Fibroblast of the aortic adventitia (primary cell): ENCODE data around the gene COL23A1. TPM values are rescaled to one million over a fixed set of nuclear protein-coding genes. Genes with fewer than 3 reads are reported as not detected.

Experiments used
- DNase-seq: peaks from one replicate; pipeline ENCODE4 v3.0.0-alpha.2; 2010; ENCODE audit warnings: low read depth
- H3K4me3 ChIP-seq: 2 replicates; pipeline ENCODE4 v1.5.1; 2011; ENCODE audit warnings: low read depth, mild to moderate bottlenecking, control low read depth, low read length, moderate library complexity
- total RNA-seq: library from RNA; depleted of rRNA; stranded (reverse); fragments of >200 nt; gene quantifications from 2 replicates; pipeline ENCODE4 v1.2.3, GENCODE V29; 2012; ENCODE audit warnings: low replicate concordance
- TF ChIP-seq, protein P1 (sequence below): IDR thresholded peaks from 2 replicates; pipeline ENCODE4 v1.5.1; 2011; ENCODE audit warnings: mild to moderate bottlenecking, low read length, control low read depth, inconsistent platforms; ENCODE audit not compliant: insufficient read depth

Gene COL23A1
- total RNA-seq, 1 donor = not detected

- TF ChIP-seq, protein P1, sequence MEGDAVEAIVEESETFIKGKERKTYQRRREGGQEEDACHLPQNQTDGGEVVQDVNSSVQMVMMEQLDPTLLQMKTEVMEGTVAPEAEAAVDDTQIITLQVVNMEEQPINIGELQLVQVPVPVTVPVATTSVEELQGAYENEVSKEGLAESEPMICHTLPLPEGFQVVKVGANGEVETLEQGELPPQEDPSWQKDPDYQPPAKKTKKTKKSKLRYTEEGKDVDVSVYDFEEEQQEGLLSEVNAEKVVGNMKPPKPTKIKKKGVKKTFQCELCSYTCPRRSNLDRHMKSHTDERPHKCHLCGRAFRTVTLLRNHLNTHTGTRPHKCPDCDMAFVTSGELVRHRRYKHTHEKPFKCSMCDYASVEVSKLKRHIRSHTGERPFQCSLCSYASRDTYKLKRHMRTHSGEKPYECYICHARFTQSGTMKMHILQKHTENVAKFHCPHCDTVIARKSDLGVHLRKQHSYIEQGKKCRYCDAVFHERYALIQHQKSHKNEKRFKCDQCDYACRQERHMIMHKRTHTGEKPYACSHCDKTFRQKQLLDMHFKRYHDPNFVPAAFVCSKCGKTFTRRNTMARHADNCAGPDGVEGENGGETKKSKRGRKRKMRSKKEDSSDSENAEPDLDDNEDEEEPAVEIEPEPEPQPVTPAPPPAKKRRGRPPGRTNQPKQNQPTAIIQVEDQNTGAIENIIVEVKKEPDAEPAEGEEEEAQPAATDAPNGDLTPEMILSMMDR = no peak
- DNase-seq = no peak
Observed at GRCh38 chr5:178581621-178582020, 8.6 kb downstream of the COL23A1 start.

DNA sequence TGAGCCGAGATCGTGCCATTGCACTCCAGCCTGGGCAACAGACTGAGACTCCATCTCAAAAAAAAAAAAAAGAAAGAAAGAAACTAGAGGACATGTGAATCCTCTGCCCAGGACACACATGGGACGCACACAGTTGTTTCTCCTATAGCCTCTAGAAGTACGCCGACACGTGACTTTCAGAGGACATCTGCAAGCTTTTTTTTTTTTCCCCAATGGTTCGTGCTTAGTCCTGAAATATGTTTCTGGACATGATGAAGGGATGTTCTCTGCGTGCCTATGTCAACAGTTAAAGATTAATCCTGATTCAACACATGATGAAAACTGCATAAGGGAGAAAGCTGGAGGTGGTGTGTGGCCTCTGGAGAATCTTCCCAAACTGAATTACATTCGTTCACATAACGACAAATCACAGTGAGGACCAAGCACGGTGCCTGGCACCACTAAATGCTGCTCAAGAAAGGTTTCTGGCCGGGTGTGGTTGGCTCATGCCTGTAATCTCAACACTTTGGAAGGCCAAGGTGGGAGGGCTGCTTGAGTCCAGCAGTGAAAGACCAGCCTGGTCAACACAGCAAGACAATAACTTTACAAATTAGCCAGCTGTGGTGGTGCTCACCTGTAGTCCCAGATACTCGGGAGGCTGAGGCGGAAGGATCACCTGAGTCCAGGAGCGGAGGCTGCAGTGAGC, 9.8 kb downstream of the COL23A1 start:
- no peak for DNase-seq
- TF ChIP-seq, protein P1 = no peak
- no peak overlapping the region for H3K4me3 ChIP-seq

More at GRCh38 chr5:178581621-178582020, 8.6 kb downstream of the COL23A1 start:
- H3K4me3 ChIP-seq = no peak overlapping the region

DNA sequence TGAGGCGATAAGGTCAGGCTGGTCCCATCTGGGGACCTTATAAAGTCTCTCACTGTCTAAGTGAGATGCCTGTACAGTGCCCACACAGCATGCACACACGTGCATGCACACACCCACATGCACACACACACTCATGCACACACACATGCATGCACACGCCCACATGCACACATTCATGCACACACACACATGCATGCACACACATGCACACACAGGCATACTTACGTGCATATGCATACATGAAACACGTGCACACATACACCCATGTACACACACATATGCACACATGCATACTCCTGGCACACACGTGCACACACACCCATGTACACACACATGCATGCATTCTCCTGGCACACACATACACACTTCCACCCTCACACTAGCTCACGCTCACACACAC, 12.2 kb downstream of the COL23A1 start:
- DNase-seq = no peak
- TF ChIP-seq, protein P1 = no peak
- no peak overlapping the region for H3K4me3 ChIP-seq

DNA sequence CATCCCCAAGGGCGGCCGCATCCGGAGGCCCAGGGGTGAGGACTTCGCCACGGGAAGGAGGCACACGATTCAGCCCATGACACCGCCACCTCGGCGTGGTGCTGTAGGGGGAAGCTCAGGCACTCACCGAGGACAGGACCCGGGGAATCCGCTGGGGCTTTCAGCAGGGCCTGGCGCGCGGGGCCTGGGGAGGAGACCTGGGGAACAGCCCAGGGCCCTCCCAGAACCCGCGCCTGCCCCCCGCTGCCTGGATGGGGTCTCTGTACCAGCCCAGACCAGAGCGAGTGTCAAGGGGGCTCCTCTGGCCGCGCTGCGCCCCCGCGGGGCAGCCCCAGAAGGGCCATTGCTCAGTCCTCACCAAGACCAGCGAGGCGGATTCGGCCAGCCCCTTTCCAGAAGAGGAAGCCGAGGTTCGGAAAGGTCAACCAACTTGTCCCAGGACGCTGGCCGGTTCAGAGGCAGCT, 12.8 kb downstream of the COL23A1 start:
- TF ChIP-seq, protein P1 = no peak

GRCh38 chr5:178576591-178577351, 13.4 kb downstream of the COL23A1 start:
- TF ChIP-seq, protein P1 = no peak
- no peak overlapping the region for H3K4me3 ChIP-seq
- DNase-seq = no peak

More for the DNA sequence above, 12.8 kb downstream of the COL23A1 start:
- H3K4me3 ChIP-seq = no peak overlapping the region
- no peak for DNase-seq

GRCh38 chr5:178573216-178573615, 17.0 kb downstream of the COL23A1 start:
- TF ChIP-seq, protein P1 = no peak
- H3K4me3 ChIP-seq = no peak overlapping the region
- no peak for DNase-seq
